ENCODE results near the gene CR2.
"Not testable (repeated sequence)": the region's sequence is repeated elsewhere in the genome, so short reads cannot be mapped to it uniquely, and the experiment has no call there.

DNA sequence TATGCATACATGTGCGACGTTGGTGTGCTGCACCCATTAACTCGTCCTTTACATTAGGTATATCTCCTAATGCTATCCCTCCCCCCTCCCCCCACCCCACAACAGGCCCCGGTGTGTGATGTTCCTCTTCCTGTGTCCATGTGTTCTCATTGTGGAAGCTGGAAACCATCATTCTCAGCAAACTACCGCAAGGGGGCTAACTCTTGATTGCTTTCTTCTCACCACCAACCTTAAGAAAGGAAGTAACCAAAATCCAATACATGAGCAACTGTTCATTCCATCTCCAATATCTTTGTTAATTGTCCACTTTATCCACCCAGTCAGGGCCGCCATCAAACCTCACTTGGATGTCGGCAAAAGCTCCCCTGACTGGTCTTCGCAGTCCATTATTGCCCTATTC lies 41.2 kb downstream of the CR2 start:
- TF ChIP-seq RARB (CRISPR knock-in tag; IDR thresholded peaks at IDR 0.05); BACH2 (CRISPR knock-in tag; IDR thresholded peaks at IDR 0.05; ENCODE audit: borderline replicate concordance); PATZ1 (CRISPR knock-in tag; IDR thresholded peaks at IDR 0.05; ENCODE audit: borderline replicate concordance); TOX (CRISPR knock-in tag; IDR thresholded peaks at IDR 0.05; ENCODE audit: borderline replicate concordance); ZFP3 (CRISPR knock-in tag; IDR thresholded peaks at IDR 0.05); CSDC2 (CRISPR knock-in tag; IDR thresholded peaks at IDR 0.05); ISL1 (CRISPR knock-in tag; IDR thresholded peaks at IDR 0.05); ZC3H10 (CRISPR knock-in tag; IDR thresholded peaks at IDR 0.05); ARNTL (CRISPR knock-in tag; IDR thresholded peaks at IDR 0.05; ENCODE audit: borderline replicate concordance, low read depth); ZFP30 (CRISPR knock-in tag; IDR thresholded peaks at IDR 0.05); ESRRG (CRISPR knock-in tag; IDR thresholded peaks at IDR 0.05); TCF4 (CRISPR knock-in tag; IDR thresholded peaks at IDR 0.05; ENCODE audit: borderline replicate concordance); ZNF8 (CRISPR knock-in tag; IDR thresholded peaks at IDR 0.05): not testable (repeated sequence)
